PC-3 (cell line): Measurements from ENCODE around the gene MAML2. TPM values are rescaled to one million over a fixed set of nuclear protein-coding genes. Genes with fewer than 3 reads are reported as not detected.

Source experiments
- ATAC-seq: fragments of 200-7000 bp; cut with Tn5 transposase; 2 replicates; pipeline ENCODE4 v1.9.1; 2020; ENCODE audit warnings: mild to moderate bottlenecking, moderate library complexity
- BruUV-seq: library from RNA; stranded (reverse); fragments of 400-500 nt; replicated peaks from 2 replicates; lab custom pipeline; 2021; lab: Mats Ljungman, UMichigan
- CTCF ChIA-PET: fragments of 300-600 bp; sonication (Branson Sonifier 250); formaldehyde crosslinking; loops from one replicate; lab custom pipeline; 2022; ENCODE audit warnings: antibody characterized with exemption; lab: Charles Lee
- POLR2A ChIA-PET: fragments of 300-600 bp; sonication (Branson Sonifier 250); formaldehyde crosslinking; loops from one replicate; lab custom pipeline; 2022; ENCODE audit warnings: antibody characterized with exemption; ENCODE audit not compliant: unreplicated experiment; lab: Charles Lee
- DNase-seq: peaks from one replicate; pipeline ENCODE4 v3.0.0-alpha.2; 2015
- H2AFZ ChIP-seq: fragments of 300-600 bp; sonication (generic); 2 replicates; pipeline ENCODE4 v1.6.0; 2016; ENCODE audit warnings: antibody characterized with exemption, low read length
- H3F3A ChIP-seq: fragments of 300-600 bp; sonication (generic); one replicate; pipeline ENCODE4 v1.6.0; 2017; ENCODE audit warnings: antibody characterized with exemption, low read length, control low read depth, mild to moderate bottlenecking; ENCODE audit not compliant: unreplicated experiment
- H3K27ac ChIP-seq: fragments of 300-600 bp; sonication (generic); 2 replicates; pipeline ENCODE4 v1.5.1; 2016; ENCODE audit warnings: mild to moderate bottlenecking, low read length
- H3K27me3 ChIP-seq: fragments of 300-600 bp; sonication (generic); 2 replicates; pipeline ENCODE4 v1.6.1; 2016; ENCODE audit warnings: low read length, mixed read lengths
- H3K36me3 ChIP-seq: fragments of 300-600 bp; sonication (generic); 2 replicates; pipeline ENCODE4 v1.6.1; 2016; ENCODE audit warnings: low read depth, mixed run types, low read length, mixed read lengths
- H3K4me1 ChIP-seq: fragments of 300-600 bp; sonication (generic); 2 replicates; pipeline ENCODE4 v1.5.1; 2016; ENCODE audit warnings: low read length; ENCODE audit not compliant: insufficient read depth
- H3K4me2 ChIP-seq: fragments of 300-600 bp; sonication (generic); 2 replicates; pipeline ENCODE4 v1.6.0; 2016; ENCODE audit warnings: low read length
- H3K4me3 ChIP-seq: fragments of 300-600 bp; sonication (generic); 2 replicates; pipeline ENCODE4 v1.5.1; 2016; ENCODE audit warnings: mild to moderate bottlenecking, low read length, mixed read lengths
- H3K79me2 ChIP-seq: fragments of 300-600 bp; sonication (generic); 2 replicates; pipeline ENCODE4 v1.6.1; 2017; ENCODE audit warnings: low read length, mixed read lengths
- H3K9ac ChIP-seq: fragments of 300-600 bp; sonication (generic); 2 replicates; pipeline ENCODE4 v1.6.0; 2016; ENCODE audit warnings: mild to moderate bottlenecking, low read length
- H3K9me2 ChIP-seq: fragments of 300-600 bp; sonication (generic); replicated peaks from 2 replicates; pipeline ENCODE4 v1.6.1; 2016; ENCODE audit warnings: mixed run types, low read length, mixed read lengths
- H3K9me3 ChIP-seq: fragments of 300-600 bp; sonication (generic); 2 replicates; pipeline ENCODE4 v1.6.1; 2016; ENCODE audit warnings: low read length, mixed read lengths
- H4K20me1 ChIP-seq: fragments of 300-600 bp; sonication (generic); 2 replicates; pipeline ENCODE4 v1.6.1; 2016; ENCODE audit warnings: low read length, mixed read lengths
- EZH2 ChIP-seq: fragments of 300-600 bp; sonication (generic); IDR thresholded peaks from one replicate; pipeline ENCODE4 v1.6.1; 2017; ENCODE audit warnings: antibody characterized with exemption, mild to moderate bottlenecking, low read length; ENCODE audit not compliant: unreplicated experiment
- EZH2phosphoT487 ChIP-seq: fragments of 300-600 bp; sonication (generic); IDR thresholded peaks from 2 replicates; pipeline ENCODE4 v1.6.1; 2018; ENCODE audit warnings: mild to moderate bottlenecking, antibody characterized with exemption, low read length, borderline replicate concordance
- intact Hi-C: fragments of 100-400 bp; cut with micrococcal nuclease; formaldehyde crosslinking; loops from 2 replicates; pipeline ENCODE4 v1.9.0; 2023
- total RNA-seq: library from RNA; depleted of rRNA; stranded (reverse); fragments of >200 nt; gene quantifications from 2 replicates; pipeline ENCODE4 v1.2.3, GENCODE V29; 2014
- TF ChIP-seq, protein P1 (sequence below): fragments of 300-600 bp; sonication (generic); conservative IDR thresholded peaks from 2 replicates; pipeline ENCODE4 v1.5.1; 2017; ENCODE audit warnings: antibody characterized with exemption, low read depth, mild to moderate bottlenecking, low read length

MAML2 gene
- total RNA-seq, 1 experiment from 2014 or later = 10.9 TPM

DNA sequence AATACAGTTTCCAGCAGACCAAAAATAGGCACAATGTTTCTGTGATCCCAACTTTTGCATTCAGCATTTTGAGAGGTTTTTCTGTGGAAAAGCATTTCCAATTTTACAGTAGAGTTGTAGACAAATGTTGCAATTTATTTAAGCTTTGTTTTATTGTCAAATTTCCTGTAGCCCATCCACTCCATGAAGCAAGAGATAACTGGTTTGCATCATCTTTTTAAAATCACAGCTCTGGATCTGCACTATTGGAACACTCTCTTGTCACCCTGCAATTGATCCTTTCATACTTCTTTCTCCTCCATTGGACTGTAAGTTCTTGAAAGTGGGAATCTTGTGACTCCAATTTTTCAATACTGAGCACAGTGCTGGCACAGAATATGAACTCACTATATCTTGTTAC lies 86.0 kb downstream of the MAML2 start:
- H3K9me2 ChIP-seq = no peaks in the 10 kb centered on the region
- ChIA-PET POLR2A (no interaction called here), CTCF (no interaction called here)
- intact Hi-C loops = loop anchor here (5.0 kb wide), 1 partner anchor 85 kb away; the partner anchor contains the start of gene MAML2
- DNase-seq (no peak), ATAC-seq (no peak)
- H3K27ac ChIP-seq = no peak overlapping the region
- H3K4me1 ChIP-seq = peaks cover 43% of the 10 kb centered on the region
- no TSS peak for BruUV-seq
- no peak overlapping the region for H2AFZ ChIP-seq
- no peak overlapping the region for H3K4me3 ChIP-seq
- no peak overlapping the region for H3K4me2 ChIP-seq
- no peaks in the 10 kb centered on the region for H3K9me3 ChIP-seq
- H3K79me2 ChIP-seq = 0 out of 2 replicates have a peak, but pooled peaks cover 7% of the 10 kb centered on the region
- H3K27me3 ChIP-seq = no peaks in the 10 kb centered on the region
- H3K36me3 ChIP-seq = no peaks in the 10 kb centered on the region
- H4K20me1 ChIP-seq = no peaks in the 10 kb centered on the region
- H3K9ac ChIP-seq = no peak overlapping the region
- TF ChIP-seq, protein P1, sequence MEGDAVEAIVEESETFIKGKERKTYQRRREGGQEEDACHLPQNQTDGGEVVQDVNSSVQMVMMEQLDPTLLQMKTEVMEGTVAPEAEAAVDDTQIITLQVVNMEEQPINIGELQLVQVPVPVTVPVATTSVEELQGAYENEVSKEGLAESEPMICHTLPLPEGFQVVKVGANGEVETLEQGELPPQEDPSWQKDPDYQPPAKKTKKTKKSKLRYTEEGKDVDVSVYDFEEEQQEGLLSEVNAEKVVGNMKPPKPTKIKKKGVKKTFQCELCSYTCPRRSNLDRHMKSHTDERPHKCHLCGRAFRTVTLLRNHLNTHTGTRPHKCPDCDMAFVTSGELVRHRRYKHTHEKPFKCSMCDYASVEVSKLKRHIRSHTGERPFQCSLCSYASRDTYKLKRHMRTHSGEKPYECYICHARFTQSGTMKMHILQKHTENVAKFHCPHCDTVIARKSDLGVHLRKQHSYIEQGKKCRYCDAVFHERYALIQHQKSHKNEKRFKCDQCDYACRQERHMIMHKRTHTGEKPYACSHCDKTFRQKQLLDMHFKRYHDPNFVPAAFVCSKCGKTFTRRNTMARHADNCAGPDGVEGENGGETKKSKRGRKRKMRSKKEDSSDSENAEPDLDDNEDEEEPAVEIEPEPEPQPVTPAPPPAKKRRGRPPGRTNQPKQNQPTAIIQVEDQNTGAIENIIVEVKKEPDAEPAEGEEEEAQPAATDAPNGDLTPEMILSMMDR = no peak
- TF ChIP-seq EZH2phosphoT487 (no peak), EZH2 (no peak)
- H3F3A ChIP-seq = peaks cover 11% of the 10 kb centered on the region

DNA sequence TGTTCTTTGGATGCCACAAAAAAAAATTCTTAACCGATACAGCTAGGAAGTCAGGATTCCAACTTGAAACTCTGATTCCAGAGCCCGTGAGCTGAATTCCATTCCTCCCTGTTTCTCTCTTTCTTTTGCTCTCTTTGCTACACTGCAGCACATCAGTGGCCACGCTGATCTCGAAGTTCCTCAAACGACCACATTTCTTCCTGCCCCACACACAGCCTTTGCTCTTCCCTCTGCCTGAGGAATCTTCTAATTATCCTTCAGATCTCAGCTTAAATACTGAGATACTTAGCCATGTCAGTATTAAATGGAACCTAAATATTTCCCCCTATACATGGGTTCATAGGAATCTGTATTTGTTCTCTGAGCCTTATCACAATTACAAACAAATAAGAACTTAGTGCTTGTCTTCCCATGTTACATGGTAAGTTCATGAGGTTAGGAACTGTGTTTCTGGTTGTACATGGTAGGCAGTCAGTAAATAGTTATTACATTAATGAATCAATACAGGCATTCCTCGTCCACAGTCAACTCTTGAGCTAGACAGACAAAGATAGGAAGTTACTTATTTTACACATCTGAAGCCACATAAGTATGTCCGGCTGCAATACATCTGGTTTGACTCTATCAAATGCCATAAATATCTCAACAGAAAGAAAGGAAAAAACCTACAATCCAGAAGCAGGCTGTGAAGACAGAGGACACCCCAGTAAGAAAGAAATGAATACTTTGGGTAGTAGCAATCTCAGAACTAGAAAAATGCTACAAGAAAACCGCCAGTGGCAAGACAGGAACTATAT lies 86.6 kb downstream of the MAML2 start:
- no TSS peak for BruUV-seq
- Histone ChIP-seq H4K20me1 (no peaks in the 10 kb centered on the region), H3K4me2 (no peak overlapping the region), H3K9ac (no peak overlapping the region), H3F3A (peaks cover 11% of the 10 kb centered on the region), H3K4me3 (no peak overlapping the region), H3K27me3 (no peaks in the 10 kb centered on the region), H3K9me2 (no peaks in the 10 kb centered on the region), H3K4me1 (peaks cover 43% of the 10 kb centered on the region), H2AFZ (no peak overlapping the region), H3K36me3 (no peaks in the 10 kb centered on the region), H3K27ac (no peak overlapping the region), H3K79me2 (0 out of 2 replicates have a peak, but pooled peaks cover 2% of the 10 kb centered on the region), H3K9me3 (no peaks in the 10 kb centered on the region)
- ATAC-seq = no peak
- TF ChIP-seq, protein P1 = no peak
- no peak for TF ChIP-seq EZH2phosphoT487
- TF ChIP-seq EZH2 = no peak
- no peak for DNase-seq
- intact Hi-C loops = loop anchor here (5.0 kb wide), 1 partner anchor 86 kb away; the partner anchor contains the start of gene MAML2
- CTCF ChIA-PET = no interaction called here
- POLR2A ChIA-PET = no interaction called here

DNA sequence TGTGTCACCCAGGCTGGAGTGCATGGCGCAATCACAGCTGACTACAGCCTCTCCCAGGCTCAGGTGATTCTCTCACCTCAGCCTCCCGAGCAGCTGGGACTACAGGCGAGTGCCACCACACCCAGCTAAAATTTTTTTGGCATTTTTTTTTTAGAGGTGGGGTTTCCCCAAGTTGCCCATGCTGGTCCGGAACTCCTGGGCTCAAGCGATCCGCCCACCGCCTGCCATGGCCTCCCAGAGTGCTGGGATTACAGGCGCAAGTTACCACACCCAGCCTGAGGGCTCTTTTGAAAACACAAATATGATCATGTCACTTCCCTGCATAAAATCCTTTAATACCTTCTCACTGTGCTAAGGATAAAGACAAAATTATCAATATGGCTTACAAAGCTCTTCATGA lies 88.1 kb downstream of the MAML2 start:
- Histone ChIP-seq H3K9me2 (no peaks in the 10 kb centered on the region), H3K36me3 (no peaks in the 10 kb centered on the region), H3K27me3 (no peaks in the 10 kb centered on the region), H3K27ac (no peak overlapping the region), H4K20me1 (no peaks in the 10 kb centered on the region), H3K9ac (no peak overlapping the region), H3K79me2 (no peaks in the 10 kb centered on the region), H3F3A (peaks cover 8% of the 10 kb centered on the region), H3K4me2 (no peak overlapping the region), H3K9me3 (no peaks in the 10 kb centered on the region), H3K4me1 (peaks cover 29% of the 10 kb centered on the region), H2AFZ (no peak overlapping the region), H3K4me3 (no peak overlapping the region)
- no peak for ATAC-seq
- no TSS peak for BruUV-seq
- CTCF ChIA-PET = no interaction called here
- TF ChIP-seq EZH2 (no peak), EZH2phosphoT487 (no peak)
- TF ChIP-seq, protein P1 = no peak
- DNase-seq = no peak
- POLR2A ChIA-PET = interaction anchor here (0.5 kb wide), 1 partner anchor 88 kb away, joined by 4 read pairs; no protein-coding TSS in a partner anchor
- intact Hi-C loops = loop anchor here (5.0 kb wide), 1 partner anchor 87 kb away; the partner anchor contains the start of gene MAML2
